IMR-90 (cell line): ENCODE results near the gene PPP1R9B. TPM values are rescaled to one million over a fixed set of nuclear protein-coding genes. Genes with fewer than 3 reads are reported as not detected.

Experiments used
- ATAC-seq: fragments of 200-7000 bp; cut with Tn5 transposase; 2 replicates; pipeline ENCODE4 v1.9.1; 2020; ENCODE audit warnings: low read depth, mild to moderate bottlenecking, moderate library complexity
- BruUV-seq: library from RNA; stranded (reverse); fragments of 400-500 nt; replicated peaks from 2 replicates; lab custom pipeline; 2021; lab: Mats Ljungman, UMichigan
- CTCF ChIA-PET: fragments of 300-600 bp; formaldehyde crosslinking; extraction: SDS; loops from one replicate; lab custom pipeline; 2021; ENCODE audit warnings: antibody characterized with exemption; lab: Yijun Ruan, JAX
- POLR2A ChIA-PET: fragments of 300-600 bp; sonication (Branson Sonifier 250); formaldehyde crosslinking; loops from one replicate; lab custom pipeline; 2022; ENCODE audit warnings: antibody characterized with exemption; ENCODE audit not compliant: unreplicated experiment; lab: Charles Lee
- DNase-seq: peaks from one replicate; pipeline ENCODE4 v3.0.0; 2013
- H2AFZ ChIP-seq: replicated peaks from 2 replicates; pipeline ENCODE3; 2013; ENCODE audit warnings: low read length, mild to moderate bottlenecking; ENCODE audit not compliant: poor library complexity
- H2AK5ac ChIP-seq: 2 replicates; pipeline ENCODE4 v1.6.1; 2013; ENCODE audit warnings: low read depth, low read length, inconsistent platforms
- H2AK9ac ChIP-seq: replicated peaks from 2 replicates; pipeline ENCODE3; 2013; ENCODE audit warnings: mild to moderate bottlenecking, low read depth, low read length, moderate library complexity; ENCODE audit not compliant: poor library complexity
- H2BK120ac ChIP-seq: 2 replicates; pipeline ENCODE4 v1.6.1; 2013; ENCODE audit warnings: low read depth, low read length, inconsistent platforms
- H2BK15ac ChIP-seq: 3 replicates; pipeline ENCODE4 v1.6.1; 2013; ENCODE audit warnings: low read depth, low read length, inconsistent platforms
- H2BK20ac ChIP-seq: 2 replicates; pipeline ENCODE4 v1.6.1; 2013; ENCODE audit warnings: low read depth, mild to moderate bottlenecking, inconsistent platforms, low read length, moderate library complexity
- H2BK5ac ChIP-seq: 2 replicates; pipeline ENCODE4 v1.6.1; 2013; ENCODE audit warnings: mild to moderate bottlenecking, low read depth, low read length, inconsistent platforms; ENCODE audit not compliant: poor library complexity, severe bottlenecking
- H3K14ac ChIP-seq: replicated peaks from 2 replicates; pipeline ENCODE4 v1.6.1; 2013; ENCODE audit warnings: low read depth, low read length, inconsistent platforms
- H3K18ac ChIP-seq: 2 replicates; pipeline ENCODE4 v1.6.1; 2013; ENCODE audit warnings: low read depth, low read length, control low read depth
- H3K23ac ChIP-seq: 2 replicates; pipeline ENCODE4 v1.6.1; 2013; ENCODE audit warnings: low read depth, low read length, inconsistent platforms
- H3K27ac ChIP-seq: 2 replicates; pipeline ENCODE4 v1.5.1; 2013; ENCODE audit warnings: mild to moderate bottlenecking, control low read depth, low read length; ENCODE audit not compliant: insufficient read depth
- H3K27me3 ChIP-seq: 2 replicates; pipeline ENCODE4 v1.6.1; 2013; ENCODE audit warnings: low read length; ENCODE audit not compliant: control insufficient read depth, insufficient read depth
- H3K36me3 ChIP-seq: 2 replicates; pipeline ENCODE4 v1.6.1; 2013; ENCODE audit warnings: low read length, mixed read lengths; ENCODE audit not compliant: control insufficient read depth, insufficient read depth
- H3K4ac ChIP-seq: 2 replicates; pipeline ENCODE4 v1.6.1; 2013; ENCODE audit warnings: low read depth, low read length, inconsistent platforms
- H3K4me1 ChIP-seq: 2 replicates; pipeline ENCODE4 v1.6.1; 2013; ENCODE audit warnings: low read length, mixed read lengths; ENCODE audit not compliant: control insufficient read depth, insufficient read depth
- H3K4me2 ChIP-seq: 2 replicates; pipeline ENCODE4 v1.6.1; 2013; ENCODE audit warnings: low read depth, mild to moderate bottlenecking, control low read depth, low read length, moderate library complexity
- H3K4me3 ChIP-seq: 2 replicates; pipeline ENCODE4 v1.5.1; 2013; ENCODE audit warnings: low read depth, mild to moderate bottlenecking, control low read depth, low read length, moderate library complexity; ENCODE audit not compliant: insufficient read depth
- H3K56ac ChIP-seq: 2 replicates; pipeline ENCODE4 v1.6.1; 2013; ENCODE audit warnings: low read length, inconsistent platforms; ENCODE audit not compliant: insufficient read depth; ENCODE audit errors: extremely low read depth
- H3K79me1 ChIP-seq, 2 experiments: 2 replicates each; pipeline ENCODE4 v1.6.1; 2013; ENCODE audit warnings: low read length in 2 of 2, inconsistent platforms in 1 of 2, low read depth in 1 of 2
- H3K9ac ChIP-seq: 2 replicates; pipeline ENCODE4 v1.6.1; 2013; ENCODE audit warnings: low read depth, low read length, control low read depth
- H3K9me1 ChIP-seq: 2 replicates; pipeline ENCODE4 v1.6.1; 2013; ENCODE audit warnings: low read length, inconsistent platforms; ENCODE audit not compliant: insufficient read depth
- H3K9me3 ChIP-seq: 2 replicates; pipeline ENCODE4 v1.6.1; 2013; ENCODE audit warnings: low read length; ENCODE audit not compliant: control insufficient read depth, insufficient read depth
- H4K20me1 ChIP-seq: 2 replicates; pipeline ENCODE4 v1.6.1; 2013; ENCODE audit warnings: low read length, inconsistent platforms; ENCODE audit not compliant: insufficient read depth
- H4K5ac ChIP-seq: 2 replicates; pipeline ENCODE4 v1.6.1; 2013; ENCODE audit warnings: mild to moderate bottlenecking, low read depth, low read length, control low read depth
- H4K8ac ChIP-seq, 2 experiments: 2 replicates each; pipeline ENCODE4 v1.6.1; 2013; ENCODE audit warnings: low read depth in 2 of 2, low read length in 2 of 2, control low read depth in 1 of 2, inconsistent platforms in 1 of 2
- H4K91ac ChIP-seq: 2 replicates; pipeline ENCODE4 v1.6.1; 2013; ENCODE audit warnings: low read depth, low read length, inconsistent platforms; ENCODE audit not compliant: insufficient read depth
- BHLHE40 ChIP-seq: fragments of 150-350 bp; IDR thresholded peaks from 2 replicates; pipeline ENCODE4 v1.6.1; 2016; ENCODE audit warnings: mild to moderate bottlenecking, low read depth, low read length
- CEBPB ChIP-seq: IDR thresholded peaks from 2 replicates; pipeline ENCODE4 v1.6.1; 2012; ENCODE audit warnings: low read depth, low read length, improper control_type of control experiment
- CHD1 ChIP-seq: IDR thresholded peaks from 2 replicates; pipeline ENCODE4 v1.6.1; 2012; ENCODE audit warnings: low read depth, low read length, improper control_type of control experiment
- FOS ChIP-seq: fragments of 150-350 bp; IDR thresholded peaks from 2 replicates; pipeline ENCODE4 v1.6.1; 2016; ENCODE audit warnings: low read depth, low read length
- MAFK ChIP-seq: IDR thresholded peaks from 2 replicates; pipeline ENCODE4 v1.6.1; 2012; ENCODE audit warnings: low read depth, low read length, improper control_type of control experiment
- MAZ ChIP-seq: IDR thresholded peaks from 2 replicates; pipeline ENCODE4 v1.6.1; 2012; ENCODE audit warnings: low read depth, mild to moderate bottlenecking, low read length, improper control_type of control experiment, moderate library complexity, borderline replicate concordance
- MXI1 ChIP-seq: IDR thresholded peaks from 2 replicates; pipeline ENCODE4 v1.6.1; 2012; ENCODE audit warnings: low read depth, mild to moderate bottlenecking, low read length, moderate library complexity, borderline replicate concordance
- POLR2A ChIP-seq: IDR thresholded peaks from 2 replicates; pipeline ENCODE4 v1.6.1; 2012; ENCODE audit warnings: mild to moderate bottlenecking, low read depth, low read length
- RAD21 ChIP-seq: IDR thresholded peaks from 2 replicates; pipeline ENCODE4 v1.6.1; 2012; ENCODE audit warnings: low read length, improper control_type of control experiment
- RFX5 ChIP-seq: IDR thresholded peaks from 2 replicates; pipeline ENCODE4 v1.8.0; 2012; ENCODE audit warnings: low read depth, mild to moderate bottlenecking, low read length, moderate library complexity
- SMC3 ChIP-seq: fragments of 150-350 bp; IDR thresholded peaks from 2 replicates; pipeline ENCODE4 v1.6.1; 2016; ENCODE audit warnings: low read depth, mild to moderate bottlenecking, antibody characterized with exemption, low read length, moderate library complexity
- WGBS, 2 experiments: methylation state at CpG; one replicate each; pipeline versions ENCODE4 v1.1.5 to v1.1.7; 2013; ENCODE audit warnings: missing lambda C conversion rate in 2 of 2; ENCODE audit not compliant: insufficient read length in 1 of 2; ENCODE audit errors: extremely low coverage in 2 of 2; 5-methylcytosine and 5-hydroxymethylcytosine counted together
- dilution Hi-C: fragments of 300-500 bp; cut with HindIII; formaldehyde crosslinking; loops from one replicate; pipeline ENCODE4 v1.14.3; 2018; ENCODE audit warnings: low sequenced_read_pairs; ENCODE audit not compliant: unreplicated experiment
- in situ Hi-C: fragments of 300-500 bp; cut with MboI; formaldehyde crosslinking; loops from 3 replicates; pipeline ENCODE4 v1.14.3; 2019; ENCODE audit warnings: low sequenced_read_pairs, inconsistent platforms, mixed read lengths
- intact Hi-C: fragments of 100-400 bp; cut with micrococcal nuclease; formaldehyde crosslinking; loops from 2 replicates; pipeline ENCODE4 v1.10.0; 2022
- polyA plus RNA-seq, 3 experiments: library from polyadenylated mRNA; depleted of rRNA; stranded (reverse); fragments of >200 nt; gene quantifications; 2 replicates each; pipeline ENCODE4 v1.2.3, GENCODE V29; 2012; ENCODE audit warnings: low replicate concordance in 1 of 3
- total RNA-seq: library from RNA; depleted of rRNA; stranded (reverse); fragments of >200 nt; gene quantifications from 2 replicates; pipeline ENCODE4 v1.2.3, GENCODE V29; 2012
- TF ChIP-seq, protein P1 (sequence below): fragments of 150-350 bp; IDR thresholded peaks from 2 replicates; pipeline ENCODE4 v1.6.1; 2017; ENCODE audit warnings: mild to moderate bottlenecking, antibody characterized with exemption, low read length, low read depth
- TF ChIP-seq, protein P2 (sequence below): fragments of 150-350 bp; IDR thresholded peaks from 2 replicates; pipeline ENCODE4 v1.6.1; 2016; ENCODE audit warnings: low read depth, mild to moderate bottlenecking, low read length, moderate library complexity, borderline replicate concordance
- TF ChIP-seq, protein P3 (sequence below): conservative IDR thresholded peaks from 2 replicates; pipeline ENCODE4 v1.5.1; 2012; ENCODE audit warnings: mild to moderate bottlenecking, low read depth, low read length, improper control_type of control experiment

PPP1R9B gene
- total and polyA plus RNA-seq, 2 of the 4 experiments (the other 2 are of a cell fraction): 23.0 to 28.0 TPM

DNA sequence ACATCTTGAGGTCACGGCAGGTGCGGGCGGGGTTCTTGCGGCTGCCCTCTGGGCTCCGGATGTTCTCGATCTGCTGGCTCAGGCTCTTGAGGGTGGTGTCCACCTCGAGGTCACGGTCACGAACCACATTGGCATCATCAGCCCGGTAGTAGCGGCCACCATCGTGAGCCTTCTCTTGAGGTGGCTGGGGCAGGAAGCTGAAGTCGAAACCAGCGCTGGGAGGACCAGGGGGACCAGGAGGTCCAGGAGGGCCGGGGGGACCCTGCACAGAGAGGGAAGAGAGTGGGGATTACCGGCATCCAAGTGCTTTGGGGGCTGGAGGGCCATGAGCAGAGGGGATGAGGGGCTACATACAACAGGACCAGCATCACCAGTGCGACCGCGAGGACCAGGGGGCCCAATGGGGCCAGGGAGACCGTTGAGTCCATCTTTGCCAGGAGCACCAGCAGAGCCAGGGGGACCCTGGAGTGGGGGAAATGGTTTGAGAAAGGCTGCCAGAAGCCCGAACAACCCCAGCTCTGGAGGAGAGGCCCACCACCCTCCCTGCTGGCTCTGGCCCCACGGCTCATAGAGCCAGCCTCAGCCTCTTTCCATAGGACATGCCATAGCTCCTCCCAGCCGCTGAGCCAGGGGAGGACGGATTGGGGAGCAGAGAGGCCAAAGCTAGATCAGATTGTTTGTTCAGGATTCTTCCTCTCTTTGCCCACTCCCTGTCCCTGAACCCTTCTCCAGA, 36.4 kb upstream of the PPP1R9B start:
- no peaks in the 10 kb centered on the region for H3K27me3 ChIP-seq
- H2AK9ac ChIP-seq: peak overlapping the region; percentile 77
- ATAC-seq (peak; percentile 2), DNase-seq (peak; percentile 82)
- peak overlapping the region; percentile 99 for H2BK5ac ChIP-seq
- peak overlapping the region; percentile 83 for H4K91ac ChIP-seq
- no TSS peak for BruUV-seq
- peak overlapping the region; percentile 58 for H3K9ac ChIP-seq
- H4K8ac ChIP-seq: peak overlapping the region; percentile 65 to 86; a peak in 3 of 4 replicates
- no peak overlapping the region for H3K4me3 ChIP-seq
- H3K4ac ChIP-seq: peak overlapping the region; percentile 100
- H3K79me1 ChIP-seq: peaks cover under 1 to 64% of the 10 kb centered on the region in 2 experiments; a peak in 3 of 4 replicates
- H3K27ac ChIP-seq: peak overlapping the region; percentile 99
- H2BK120ac ChIP-seq: peak overlapping the region; percentile 72
- H3K9me1 ChIP-seq: peaks cover 9% of the 10 kb centered on the region; the same call in 1 of the 2 replicates
- H3K36me3 ChIP-seq: peaks cover 82% of the 10 kb centered on the region
- H4K5ac ChIP-seq: peak overlapping the region; percentile 83
- ChIA-PET CTCF (no interaction called here), POLR2A (interaction anchor here (0.6 to 2.1 kb wide), 6 partner anchors 10 to 23 kb away, joined by 3 to 19 read pairs (median 5); partner anchors contain the start of gene COL1A1)
- H3K56ac ChIP-seq: peak overlapping the region; percentile 88; the same call in 1 of the 2 replicates
- peaks cover 100% of the 10 kb centered on the region for H4K20me1 ChIP-seq
- in situ Hi-C loops: no loop called here
- peak overlapping the region; percentile 91 for H3K23ac ChIP-seq
- dilution Hi-C loops: no loop called here
- no peak overlapping the region for H2BK20ac ChIP-seq
- H3K18ac ChIP-seq: peak overlapping the region; percentile 67
- intact Hi-C loops: no loop called here
- H2AK5ac ChIP-seq: peak overlapping the region; percentile 93
- WGBS, 2 experiments: 85% methylated on average over 10 of the region's 24 CpGs; no CpG with 5 or more reads in 1 of the 2 experiments
- no peak overlapping the region for H2BK15ac ChIP-seq
- no peaks in the 10 kb centered on the region for H3K9me3 ChIP-seq
- peak overlapping the region; percentile 91 for H3K14ac ChIP-seq
- peak overlapping the region; percentile 4 for H2AFZ ChIP-seq
- no peak overlapping the region for H3K4me2 ChIP-seq
- H3K4me1 ChIP-seq: peaks cover 10% of the 10 kb centered on the region; the same call in 1 of the 2 replicates
- TF ChIP-seq RFX5 (no peak), BHLHE40 (no peak), POLR2A (no peak; the same call in 1 of the 2 replicates), MAZ (no peak; the same call in 1 of the 2 replicates), CEBPB (no peak), MXI1 (no peak), MAFK (no peak), SMC3 (no peak), FOS (no peak), CHD1 (no peak), RAD21 (no peak)
- TF ChIP-seq, protein P1, sequence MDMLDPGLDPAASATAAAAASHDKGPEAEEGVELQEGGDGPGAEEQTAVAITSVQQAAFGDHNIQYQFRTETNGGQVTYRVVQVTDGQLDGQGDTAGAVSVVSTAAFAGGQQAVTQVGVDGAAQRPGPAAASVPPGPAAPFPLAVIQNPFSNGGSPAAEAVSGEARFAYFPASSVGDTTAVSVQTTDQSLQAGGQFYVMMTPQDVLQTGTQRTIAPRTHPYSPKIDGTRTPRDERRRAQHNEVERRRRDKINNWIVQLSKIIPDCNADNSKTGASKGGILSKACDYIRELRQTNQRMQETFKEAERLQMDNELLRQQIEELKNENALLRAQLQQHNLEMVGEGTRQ: no peak
- TF ChIP-seq, protein P2, sequence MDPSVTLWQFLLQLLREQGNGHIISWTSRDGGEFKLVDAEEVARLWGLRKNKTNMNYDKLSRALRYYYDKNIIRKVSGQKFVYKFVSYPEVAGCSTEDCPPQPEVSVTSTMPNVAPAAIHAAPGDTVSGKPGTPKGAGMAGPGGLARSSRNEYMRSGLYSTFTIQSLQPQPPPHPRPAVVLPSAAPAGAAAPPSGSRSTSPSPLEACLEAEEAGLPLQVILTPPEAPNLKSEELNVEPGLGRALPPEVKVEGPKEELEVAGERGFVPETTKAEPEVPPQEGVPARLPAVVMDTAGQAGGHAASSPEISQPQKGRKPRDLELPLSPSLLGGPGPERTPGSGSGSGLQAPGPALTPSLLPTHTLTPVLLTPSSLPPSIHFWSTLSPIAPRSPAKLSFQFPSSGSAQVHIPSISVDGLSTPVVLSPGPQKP: no peak
- TF ChIP-seq, protein P3, sequence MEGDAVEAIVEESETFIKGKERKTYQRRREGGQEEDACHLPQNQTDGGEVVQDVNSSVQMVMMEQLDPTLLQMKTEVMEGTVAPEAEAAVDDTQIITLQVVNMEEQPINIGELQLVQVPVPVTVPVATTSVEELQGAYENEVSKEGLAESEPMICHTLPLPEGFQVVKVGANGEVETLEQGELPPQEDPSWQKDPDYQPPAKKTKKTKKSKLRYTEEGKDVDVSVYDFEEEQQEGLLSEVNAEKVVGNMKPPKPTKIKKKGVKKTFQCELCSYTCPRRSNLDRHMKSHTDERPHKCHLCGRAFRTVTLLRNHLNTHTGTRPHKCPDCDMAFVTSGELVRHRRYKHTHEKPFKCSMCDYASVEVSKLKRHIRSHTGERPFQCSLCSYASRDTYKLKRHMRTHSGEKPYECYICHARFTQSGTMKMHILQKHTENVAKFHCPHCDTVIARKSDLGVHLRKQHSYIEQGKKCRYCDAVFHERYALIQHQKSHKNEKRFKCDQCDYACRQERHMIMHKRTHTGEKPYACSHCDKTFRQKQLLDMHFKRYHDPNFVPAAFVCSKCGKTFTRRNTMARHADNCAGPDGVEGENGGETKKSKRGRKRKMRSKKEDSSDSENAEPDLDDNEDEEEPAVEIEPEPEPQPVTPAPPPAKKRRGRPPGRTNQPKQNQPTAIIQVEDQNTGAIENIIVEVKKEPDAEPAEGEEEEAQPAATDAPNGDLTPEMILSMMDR: no peak
